Measurements from ENCODE around the gene MYLK2.

- TF ChIP-seq CTCF (conservative IDR thresholded peaks at IDR 0.05; ENCODE audit: low read length) (peak; percentile 98), EZH2phosphoT487 (IDR thresholded peaks at IDR 0.05; ENCODE audit: borderline replicate concordance, low read depth, low read length) (no peak)
These were observed 3.5 kb downstream of the MYLK2 start for GRCh38 chr20:31822421-31823330.
